ENCODE results near the gene TMEM223.
"Not testable (repeated sequence)": the region's sequence is repeated elsewhere in the genome, so short reads cannot be mapped to it uniquely, and the experiment has no call there.

The TMEM223 gene

GRCh38 chr11:62791501-62792201 lies at the start of gene TMEM223:
Gene TMEM223 (minus strand): TSS chr11:62792006. CDS start chr11:62791994, 12 bp downstream.
- H3K4me3 ChIP-seq (replicated peaks; ENCODE audit: low read depth, low read length): peak within 1 kb of the TSS; percentile 88
- no peak for TF ChIP-seq CTCF (IDR thresholded peaks at IDR 0.05; ENCODE audit: low read depth, low read length, missing control alignments)
- DNase-seq (ENCODE audit: extremely low read depth, low read depth): no peak

- DNase-seq (ENCODE audit: extremely low read depth, low read depth): not testable (repeated sequence)
- H3K4me3 ChIP-seq (replicated peaks; ENCODE audit: low read depth, low read length): peak overlapping the region; percentile 99
Observed at GRCh38 chr11:62840721-62841360, 49.0 kb upstream of the TMEM223 start.

GRCh38 chr11:62839050-62839945 lies 47.5 kb upstream of the TMEM223 start, which contains the start of gene WDR74:
Gene WDR74 (minus strand): TSS chr11:62839590. CDS start chr11:62839570, 20 bp downstream.
- DNase-seq (ENCODE audit: extremely low read depth, low read depth): peak; percentile 81
- TF ChIP-seq CTCF (IDR thresholded peaks at IDR 0.05; ENCODE audit: low read depth, low read length, missing control alignments): no peak
- peak within 1 kb of the TSS; percentile 99 for H3K4me3 ChIP-seq (replicated peaks; ENCODE audit: low read depth, low read length)

- TF ChIP-seq CTCF (IDR thresholded peaks at IDR 0.05; ENCODE audit: low read depth, low read length, missing control alignments): no peak
- no peak overlapping the region for H3K4me3 ChIP-seq (replicated peaks; ENCODE audit: low read depth, low read length)
Observed at GRCh38 chr11:62835336-62835735, 43.5 kb upstream of the TMEM223 start.

GRCh38 chr11:62832336-62833234 lies 40.8 kb upstream of the TMEM223 start, which contains the start of gene TEX54:
Gene TEX54 (minus strand): TSS chr11:62832841.
- DNase-seq (ENCODE audit: extremely low read depth, low read depth): no peak
- TF ChIP-seq CTCF (IDR thresholded peaks at IDR 0.05; ENCODE audit: low read depth, low read length, missing control alignments): no peak
- peak within 1 kb of the TSS; percentile 76 for H3K4me3 ChIP-seq (replicated peaks; ENCODE audit: low read depth, low read length)

More at GRCh38 chr11:62835336-62835735, 43.5 kb upstream of the TMEM223 start:
- no peak for DNase-seq (ENCODE audit: extremely low read depth, low read depth)

- DNase-seq (ENCODE audit: extremely low read depth, low read depth): peak; percentile 96
- no peak for TF ChIP-seq CTCF (IDR thresholded peaks at IDR 0.05; ENCODE audit: low read depth, low read length, missing control alignments)
- peak within 1 kb of the TSS; percentile 76 for H3K4me3 ChIP-seq (replicated peaks; ENCODE audit: low read depth, low read length)
Observed at GRCh38 chr11:62831520-62832335, 39.9 kb upstream of the TMEM223 start, which contains the start of gene STX5. Gene STX5 (minus strand): TSS chr11:62832051. CDS start chr11:62831243, 808 bp downstream.
